Activated gamma-delta T cell (primary cell): ENCODE results near the gene SLC25A48.

Experiments
- DNase-seq: peaks from one replicate; lab custom pipeline; 2025; lab: John Stamatoyannopoulos, UW
- total RNA-seq, 2 donors: gene quantifications; one replicate each; lab custom pipeline; 2026; lab: John Stamatoyannopoulos, UW

SLC25A48 gene, protein sequence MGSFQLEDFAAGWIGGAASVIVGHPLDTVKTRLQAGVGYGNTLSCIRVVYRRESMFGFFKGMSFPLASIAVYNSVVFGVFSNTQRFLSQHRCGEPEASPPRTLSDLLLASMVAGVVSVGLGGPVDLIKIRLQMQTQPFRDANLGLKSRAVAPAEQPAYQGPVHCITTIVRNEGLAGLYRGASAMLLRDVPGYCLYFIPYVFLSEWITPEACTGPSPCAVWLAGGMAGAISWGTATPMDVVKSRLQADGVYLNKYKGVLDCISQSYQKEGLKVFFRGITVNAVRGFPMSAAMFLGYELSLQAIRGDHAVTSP
- 0 to 0.13 reads per million in 2 donors for total RNA-seq

DNA sequence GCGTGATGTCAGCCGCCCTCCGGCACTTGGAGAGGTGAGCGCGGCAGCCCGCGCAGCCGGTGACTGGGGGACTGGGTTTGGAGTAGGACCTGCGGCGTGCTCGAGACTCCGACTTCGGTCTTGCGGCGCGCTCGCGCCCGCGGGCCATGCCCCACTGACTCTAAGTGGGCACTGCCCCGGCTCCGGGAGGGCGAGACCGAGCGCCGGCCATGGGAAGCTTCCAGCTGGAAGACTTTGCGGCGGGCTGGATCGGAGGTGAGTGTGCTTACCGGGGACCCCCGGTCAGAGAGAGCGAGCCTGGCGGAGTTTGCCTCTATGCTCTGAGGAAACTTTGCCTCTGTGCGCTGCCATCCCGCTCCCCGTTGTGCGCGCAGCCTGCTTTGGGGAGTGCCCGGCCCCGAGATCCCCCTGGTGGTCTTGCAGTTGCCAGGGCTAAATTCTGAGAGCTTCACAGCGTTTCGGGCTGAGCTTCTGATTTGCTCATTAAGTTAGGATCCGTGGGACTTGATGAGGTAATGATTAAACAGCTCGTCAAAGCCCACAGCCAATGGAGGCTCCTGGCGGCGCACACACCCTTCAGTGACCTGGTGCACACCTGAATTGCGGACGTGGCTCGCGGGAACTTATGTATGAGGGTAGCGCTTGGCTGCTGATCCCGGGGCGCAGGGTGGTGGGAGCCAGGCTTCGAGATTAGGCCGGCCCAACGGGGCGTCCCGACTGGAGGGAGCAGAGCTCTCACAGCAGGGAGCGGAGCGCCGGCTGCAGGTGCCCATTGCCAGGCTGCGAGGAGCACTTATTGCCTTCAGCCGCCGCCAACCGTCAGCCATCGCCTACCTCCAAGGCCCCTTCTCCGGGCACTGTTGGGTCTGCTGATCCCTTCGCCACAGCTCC lies at the start of gene SLC25A48:
SLC25A48 (plus strand) TSS at position 25 of the 891 bp plus-strand sequence; CDS start at position 210, 185 bp downstream.
- DNase-seq: no peak

DNA sequence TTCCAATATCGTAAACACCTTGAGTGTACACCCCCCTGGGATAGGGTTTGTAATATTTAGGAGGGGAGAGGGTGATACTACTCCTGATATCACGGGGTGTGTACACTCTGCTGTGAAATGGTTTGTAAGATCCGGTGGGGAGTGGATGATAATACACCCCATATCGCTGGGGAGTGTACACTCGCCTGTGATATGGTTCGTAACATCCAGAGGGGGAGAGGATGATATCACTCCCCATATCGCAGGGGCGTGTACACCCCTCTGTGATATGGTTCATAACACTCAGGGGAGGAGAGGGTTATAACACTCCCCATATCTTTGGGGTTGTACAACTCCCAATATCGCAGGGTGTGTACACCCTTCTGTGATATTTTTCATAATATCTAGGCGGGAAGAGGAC lies 33.8 kb upstream of the SLC25A48 start:
- DNase-seq: no peak

DNA sequence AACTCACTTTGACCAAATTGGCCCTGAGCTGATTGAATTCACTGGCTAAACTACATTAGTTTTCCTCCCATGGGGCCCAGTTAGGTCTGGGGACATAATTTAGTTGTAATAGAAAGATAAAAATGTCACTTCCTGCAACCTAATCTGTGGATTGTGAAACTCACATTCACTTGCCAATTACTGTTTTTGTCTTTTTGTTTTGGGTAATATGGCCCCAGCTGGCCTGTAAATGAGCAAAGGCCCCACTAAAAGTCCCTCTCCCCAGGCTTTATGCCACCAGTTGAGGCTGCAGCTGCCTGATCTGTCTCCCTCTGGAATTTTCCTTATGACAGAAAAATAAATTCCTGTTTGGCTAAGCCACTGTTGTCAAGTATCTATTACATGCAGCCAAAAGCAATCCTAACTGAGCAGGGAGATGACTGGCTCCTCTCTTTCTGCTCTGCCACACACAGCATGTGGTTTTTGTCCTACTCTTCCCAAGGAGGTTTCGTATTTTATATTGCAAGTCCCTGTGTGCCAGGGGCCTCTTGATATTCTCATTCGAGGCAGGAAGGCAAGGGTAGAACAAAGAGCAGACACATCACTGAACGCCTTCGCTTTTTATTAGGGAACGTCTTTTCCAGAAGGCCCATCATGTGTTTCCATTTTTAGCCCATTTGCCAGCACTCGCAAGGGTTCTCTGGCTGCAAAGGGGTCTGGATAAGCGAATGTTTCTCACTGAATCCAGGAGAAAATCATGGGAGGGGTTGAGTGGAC lies 24.1 kb upstream of the SLC25A48 start:
- no peak for DNase-seq

DNA sequence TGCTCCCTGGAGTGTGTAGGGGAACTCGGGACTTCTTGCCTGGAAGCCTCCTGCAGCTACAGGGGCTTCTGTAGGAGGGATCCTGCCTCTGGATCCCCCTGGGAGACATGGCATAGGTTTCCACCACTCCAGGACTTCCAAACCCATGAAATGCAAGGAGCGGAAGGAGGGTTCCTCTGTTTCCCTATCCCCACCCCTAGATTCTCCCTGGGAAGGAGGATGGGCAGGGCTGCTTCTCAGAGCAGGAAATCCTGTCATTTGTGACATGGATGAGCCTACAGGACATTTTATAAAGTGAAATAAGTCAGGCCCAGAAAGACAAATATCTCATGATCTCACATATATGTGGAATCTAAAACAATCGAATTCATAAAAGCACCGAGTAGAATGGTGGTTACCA lies 23.5 kb upstream of the SLC25A48 start:
- DNase-seq: no peak

DNA sequence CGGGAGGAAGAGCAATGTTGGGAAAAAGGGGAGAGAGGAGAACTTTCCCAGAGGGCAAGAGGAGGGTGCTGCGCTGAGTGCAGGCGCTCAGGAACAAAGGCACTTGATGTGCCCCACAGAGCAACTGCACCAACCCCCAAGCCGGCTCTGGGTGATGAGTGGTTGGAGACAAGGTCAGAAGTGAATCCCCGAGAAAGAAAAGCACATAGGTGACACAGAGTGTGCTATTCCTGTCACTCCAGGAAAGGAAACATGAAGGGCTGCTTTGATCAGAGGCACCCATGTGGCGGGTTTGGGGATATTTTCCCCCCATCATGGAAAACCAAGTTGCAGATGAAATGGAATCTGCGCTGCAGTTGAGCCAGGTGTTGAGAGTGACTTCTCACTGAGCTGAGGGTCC lies 20.7 kb upstream of the SLC25A48 start:
- no peak for DNase-seq

DNA sequence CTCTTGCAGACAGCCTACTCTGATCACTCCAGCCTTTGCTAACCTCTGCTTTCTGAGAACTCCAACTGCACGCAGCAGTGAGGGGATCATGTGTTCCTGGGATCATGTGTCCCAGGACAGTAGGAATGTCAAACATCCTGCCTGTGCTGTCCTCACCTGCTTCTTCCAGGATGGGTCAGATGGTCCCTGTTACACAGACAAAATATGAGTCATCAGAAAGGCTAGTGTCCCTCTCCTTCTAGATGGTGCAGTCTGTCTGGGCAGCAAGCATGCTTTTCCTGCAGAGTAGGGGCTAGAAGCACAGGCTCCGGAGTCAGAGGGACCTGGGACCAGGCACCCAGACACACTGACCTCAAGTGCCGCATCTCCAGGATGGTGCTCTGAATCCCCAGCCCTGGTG lies 20.1 kb upstream of the SLC25A48 start:
- DNase-seq: no peak

DNA sequence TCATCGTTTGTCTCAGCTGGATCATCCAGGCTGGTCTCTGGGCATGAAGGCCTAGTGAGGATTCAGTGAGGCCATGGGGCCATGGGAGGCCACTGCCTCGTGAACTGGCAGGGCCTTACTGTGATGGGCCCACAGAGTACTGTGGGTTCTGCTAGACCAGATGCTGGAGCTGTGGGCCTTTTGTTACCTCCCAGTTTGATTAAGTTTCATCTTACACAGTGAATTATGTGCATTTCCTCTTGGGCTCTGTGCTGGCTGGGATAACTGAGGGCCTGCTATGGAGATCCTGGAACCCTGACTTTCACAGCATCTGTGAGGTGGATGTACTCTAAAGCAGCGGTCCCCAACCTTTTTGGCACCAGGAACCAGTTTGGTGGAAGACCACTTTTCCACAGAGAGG lies 19.7 kb upstream of the SLC25A48 start:
- DNase-seq: no peak

DNA sequence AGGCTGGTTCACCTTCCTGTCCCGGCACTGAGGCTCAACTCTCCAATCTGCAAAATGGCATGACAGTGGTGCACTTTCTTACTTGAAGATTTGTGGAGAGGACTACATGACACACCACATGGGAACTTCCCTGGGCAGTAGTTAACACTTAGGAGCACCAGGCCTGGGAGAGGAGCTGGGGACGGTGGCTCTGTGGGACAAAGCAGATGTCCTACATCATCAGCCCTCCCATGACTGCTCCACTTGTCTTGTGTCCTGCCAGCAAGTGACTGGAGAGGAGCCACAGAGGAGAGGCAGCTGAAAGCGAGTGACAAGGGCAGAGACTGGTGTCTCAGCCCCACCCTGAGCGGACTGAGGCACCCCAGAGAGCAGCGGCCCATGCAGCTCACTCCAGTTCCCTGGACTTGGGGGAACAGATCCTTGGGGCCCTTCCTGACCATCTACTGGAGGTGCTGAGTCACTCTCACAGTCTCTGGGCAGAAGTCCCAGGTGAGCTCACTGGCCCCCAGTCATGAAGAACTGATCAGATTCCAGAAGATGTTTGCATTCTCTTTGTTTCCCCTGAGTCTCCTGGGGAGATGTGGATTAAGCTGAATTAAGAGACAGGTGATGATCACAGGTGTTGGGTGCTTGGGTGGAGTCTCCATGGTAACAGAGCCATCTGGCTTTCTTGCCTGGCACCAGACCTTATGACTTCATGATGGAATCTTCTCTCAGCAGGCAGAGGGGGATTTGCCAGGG lies 13.2 kb upstream of the SLC25A48 start:
- DNase-seq: no peak

DNA sequence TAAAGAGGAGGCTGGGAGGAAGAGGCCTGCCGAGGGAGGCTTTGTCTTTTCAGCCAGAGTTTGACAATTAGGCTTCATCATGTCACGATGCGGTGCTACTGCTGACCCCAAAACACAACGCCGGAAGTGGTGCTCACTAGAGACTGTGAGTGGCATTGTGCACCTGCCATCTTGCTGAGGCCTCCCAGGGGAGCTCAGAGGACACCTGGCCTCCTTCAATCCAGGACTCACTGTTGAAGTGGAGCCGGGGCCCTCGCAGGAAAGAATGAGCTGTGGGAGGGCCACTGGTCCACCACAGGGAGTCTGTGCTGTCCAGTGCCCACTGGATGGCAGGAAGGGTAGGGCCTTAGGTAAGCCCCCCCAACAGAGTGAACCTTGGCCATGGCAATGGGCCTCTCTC lies 12.7 kb upstream of the SLC25A48 start:
- DNase-seq: no peak

DNA sequence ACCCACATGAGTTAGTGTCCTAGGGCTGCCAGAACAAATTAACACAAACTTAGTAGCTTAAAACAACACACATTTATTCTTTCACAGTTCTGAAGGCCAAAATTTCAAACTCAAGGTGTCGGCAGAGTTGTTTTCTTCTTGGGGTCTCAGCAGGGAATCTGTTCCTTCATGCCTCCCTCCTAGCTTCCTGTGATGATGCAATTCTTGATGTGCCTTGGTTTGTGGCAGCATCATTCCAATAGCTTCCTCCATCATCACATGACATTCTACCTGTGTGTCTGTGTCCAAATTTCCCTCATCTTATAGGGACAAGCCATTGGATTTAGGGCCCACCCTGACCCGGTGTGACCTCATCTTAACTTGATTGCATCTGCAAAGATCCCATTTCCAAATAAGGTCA lies 12.2 kb upstream of the SLC25A48 start:
- DNase-seq: no peak

DNA sequence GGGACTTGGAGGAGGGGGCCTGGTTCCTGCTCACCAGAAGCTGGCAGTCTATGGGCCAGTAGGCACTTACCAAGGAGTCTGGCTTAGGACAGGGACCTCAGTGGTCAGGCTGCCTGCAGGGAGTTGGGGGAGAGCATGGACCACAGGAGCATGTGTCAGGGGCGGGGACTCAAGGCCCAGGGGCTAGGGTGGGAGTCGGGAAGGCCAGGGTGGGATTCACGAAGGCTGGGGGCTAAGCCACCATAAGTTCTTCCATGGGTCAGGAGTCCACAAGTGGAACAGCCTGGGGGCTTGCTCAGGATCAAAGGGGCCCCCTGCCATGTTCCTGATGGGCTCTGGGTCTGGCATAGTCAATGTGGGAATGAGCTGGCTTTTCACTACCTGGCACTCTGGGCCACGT lies 11.5 kb upstream of the SLC25A48 start:
- no peak for DNase-seq

DNA sequence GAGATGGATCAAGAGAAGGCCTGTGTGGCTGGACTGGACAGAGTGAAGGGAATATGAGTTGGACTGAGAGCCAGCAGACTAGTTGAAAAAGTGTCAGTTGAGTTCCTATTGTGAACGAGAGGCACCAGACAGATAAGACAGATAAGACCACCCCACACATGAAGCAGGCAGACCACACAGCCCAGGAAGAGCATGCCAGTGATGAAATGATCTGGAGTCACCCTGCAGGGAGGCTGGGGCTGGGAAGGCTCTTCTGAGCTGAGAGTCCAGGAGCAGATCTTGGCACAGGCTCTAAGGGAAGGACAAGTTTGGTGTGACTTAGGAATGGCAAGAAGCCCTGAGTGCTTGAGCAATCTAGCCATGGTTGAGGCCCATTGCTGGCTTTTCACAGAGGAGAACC lies 10.6 kb upstream of the SLC25A48 start:
- no peak for DNase-seq

DNA sequence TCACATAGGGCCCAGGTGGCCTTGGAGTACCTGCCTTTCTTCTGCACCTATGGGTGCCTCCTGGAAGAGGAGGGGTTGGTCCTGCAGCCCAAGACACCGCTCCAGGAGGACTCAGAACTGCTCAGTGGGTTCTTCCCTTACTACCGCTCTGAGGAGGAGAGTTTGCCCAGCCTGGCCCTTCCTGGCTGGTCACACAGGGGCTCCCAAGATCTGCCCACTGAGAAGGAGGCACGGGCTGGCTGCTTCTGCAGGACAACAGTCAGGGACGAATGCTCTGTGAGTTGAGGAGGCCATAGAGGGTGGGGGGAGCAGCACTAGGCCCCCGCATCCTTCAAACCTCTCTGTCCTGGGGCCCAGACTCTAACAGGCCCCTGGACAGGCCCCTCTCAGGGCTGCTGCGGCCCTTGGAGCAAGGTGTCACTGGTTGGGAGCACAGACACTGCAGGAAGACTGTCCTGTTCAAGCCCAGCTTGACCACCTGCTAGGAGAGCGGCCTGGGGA lies 9.9 kb upstream of the SLC25A48 start:
- DNase-seq: no peak

DNA sequence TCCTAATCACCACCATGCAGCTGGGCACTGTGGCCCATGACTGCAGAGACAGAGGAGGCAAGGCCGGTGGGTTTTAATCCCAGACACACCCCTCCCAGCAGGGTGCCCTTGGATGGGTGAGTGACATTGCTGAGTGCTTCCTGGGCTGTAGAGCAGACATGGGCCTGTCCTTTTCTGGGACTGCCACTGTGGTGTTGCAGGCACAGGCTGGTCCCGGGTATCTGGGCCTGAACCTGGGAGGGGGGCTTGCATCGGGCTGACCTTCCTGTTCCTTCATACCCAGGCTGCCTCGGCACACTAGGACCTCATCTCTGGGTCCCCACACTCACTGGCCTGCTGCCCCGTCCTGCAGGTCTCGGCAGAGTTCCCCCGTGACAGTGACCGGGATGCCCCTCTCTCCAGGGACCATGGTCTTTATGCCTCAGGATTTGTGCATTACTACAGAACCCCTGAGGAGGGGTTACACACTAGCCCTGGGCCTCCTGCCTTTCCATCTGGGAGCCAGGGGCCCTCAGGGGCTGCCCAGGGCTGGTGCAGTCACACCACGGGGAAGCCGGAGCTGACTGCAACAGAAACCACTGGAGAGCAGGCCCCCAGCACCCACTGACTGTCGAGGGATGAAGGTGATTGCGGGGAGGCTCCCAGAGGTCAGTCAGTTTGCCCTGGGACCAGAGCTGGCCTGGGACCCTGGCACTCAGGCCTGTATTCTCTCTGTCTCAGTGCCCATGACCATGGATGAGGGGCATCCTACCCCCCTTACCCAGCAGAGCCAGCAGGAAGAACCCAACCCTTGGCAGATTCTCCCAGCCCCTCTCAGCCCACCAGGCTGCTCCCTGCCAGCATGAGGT lies 8.9 kb upstream of the SLC25A48 start:
- no peak for DNase-seq

DNA sequence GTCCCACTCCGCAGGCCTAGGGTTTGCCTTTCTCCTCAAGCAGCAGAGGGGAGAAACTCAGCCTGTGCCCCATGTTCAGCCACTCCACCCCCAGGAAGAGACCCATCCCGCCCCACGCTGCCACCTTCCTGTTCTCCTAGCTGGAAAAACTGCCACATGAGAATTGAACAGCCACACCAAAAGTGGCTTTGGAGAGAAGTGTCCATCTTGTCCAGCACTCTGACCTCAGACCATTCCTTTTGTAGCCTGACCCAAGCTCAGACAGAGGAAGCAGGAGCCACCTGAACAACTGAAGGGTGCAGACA lies 8.3 kb upstream of the SLC25A48 start:
- no peak for DNase-seq

DNA sequence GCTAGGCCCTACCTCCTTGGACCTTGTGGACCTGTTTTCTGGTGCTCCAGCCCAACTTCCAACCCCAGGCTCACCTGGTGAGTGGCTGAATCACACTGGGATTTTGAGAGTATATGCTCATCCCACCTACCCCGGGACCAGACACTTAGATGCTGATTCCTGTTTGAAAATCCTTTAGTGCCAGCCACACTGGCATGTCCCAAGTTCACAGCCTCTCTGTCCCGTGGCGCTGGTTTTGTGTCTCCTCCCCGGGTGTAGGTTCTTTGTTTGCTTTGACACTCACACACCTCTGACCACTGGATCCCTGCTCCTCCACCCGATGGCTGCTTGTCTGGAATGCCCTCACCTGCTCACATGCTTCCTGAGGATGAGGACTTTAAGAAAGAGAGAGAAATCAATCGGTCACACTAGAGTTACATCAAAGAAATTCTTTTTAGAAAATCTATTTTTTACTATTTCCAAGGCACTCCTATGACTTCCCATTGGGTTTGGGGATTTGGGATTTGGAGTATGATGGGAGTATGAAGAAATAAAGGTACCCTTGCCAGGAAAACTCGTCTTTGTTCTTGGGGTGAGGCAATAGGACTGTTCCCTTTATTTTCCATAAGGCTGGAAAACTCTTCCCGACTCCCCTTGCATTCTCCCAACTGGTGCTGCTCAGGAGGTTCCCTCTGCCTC lies 7.3 kb upstream of the SLC25A48 start:
- no peak for DNase-seq

DNA sequence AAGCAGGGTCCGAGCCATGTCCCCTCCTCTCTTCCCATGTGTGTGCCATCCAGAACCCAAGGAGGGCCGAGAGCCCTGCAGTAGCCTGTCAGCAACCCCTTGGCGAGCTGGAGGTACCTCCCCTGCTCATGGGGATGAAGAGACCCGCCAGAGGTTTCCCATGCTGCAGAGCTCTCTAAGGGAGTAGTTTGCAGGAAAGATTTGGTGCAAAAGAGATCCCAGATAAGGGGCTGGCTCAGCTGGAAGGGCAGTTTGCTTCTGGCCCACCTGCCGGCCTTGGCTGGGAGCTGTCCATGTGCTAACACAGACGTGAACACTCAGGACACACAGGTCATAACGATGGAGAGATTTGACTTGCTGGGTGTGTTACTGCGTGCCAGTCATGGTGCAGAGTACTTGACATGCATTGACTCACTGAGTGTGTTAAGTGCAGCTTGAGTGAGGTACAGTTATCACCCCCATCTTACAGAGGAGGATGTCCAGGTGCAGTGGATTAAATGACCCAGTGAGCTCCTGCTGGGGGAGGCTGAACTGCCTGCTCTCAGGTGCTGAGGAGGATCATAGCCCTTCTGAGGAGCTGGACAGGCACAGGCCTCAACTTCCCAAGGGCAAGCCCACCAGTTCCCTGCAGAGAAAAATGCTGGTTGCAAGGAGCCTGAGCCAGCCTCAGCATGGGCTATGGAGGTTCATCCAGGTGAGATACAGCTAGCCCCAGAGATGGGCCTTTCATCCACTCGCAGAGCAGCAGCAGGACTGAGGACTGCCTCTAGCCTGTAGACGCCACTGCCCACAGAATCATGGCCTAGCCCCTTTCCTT lies 6.3 kb upstream of the SLC25A48 start:
- no peak for DNase-seq

DNA sequence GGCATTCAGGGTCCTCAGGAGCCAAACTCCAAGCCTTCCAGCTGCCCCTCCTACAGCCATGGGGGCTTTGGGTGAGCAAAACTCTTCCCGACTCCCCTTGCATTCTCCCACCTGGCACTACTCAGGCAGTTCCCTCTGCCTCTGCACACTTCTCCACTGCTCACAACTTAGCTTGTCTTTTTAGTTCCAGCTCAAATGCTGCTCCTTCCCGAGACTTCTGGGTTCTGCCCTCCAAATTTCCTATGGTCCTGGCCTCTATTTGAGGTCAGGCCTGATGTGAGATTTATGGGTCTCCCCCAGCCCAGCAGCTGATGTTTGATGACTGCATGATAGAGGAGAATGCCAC lies 5.7 kb upstream of the SLC25A48 start:
- DNase-seq: no peak

DNA sequence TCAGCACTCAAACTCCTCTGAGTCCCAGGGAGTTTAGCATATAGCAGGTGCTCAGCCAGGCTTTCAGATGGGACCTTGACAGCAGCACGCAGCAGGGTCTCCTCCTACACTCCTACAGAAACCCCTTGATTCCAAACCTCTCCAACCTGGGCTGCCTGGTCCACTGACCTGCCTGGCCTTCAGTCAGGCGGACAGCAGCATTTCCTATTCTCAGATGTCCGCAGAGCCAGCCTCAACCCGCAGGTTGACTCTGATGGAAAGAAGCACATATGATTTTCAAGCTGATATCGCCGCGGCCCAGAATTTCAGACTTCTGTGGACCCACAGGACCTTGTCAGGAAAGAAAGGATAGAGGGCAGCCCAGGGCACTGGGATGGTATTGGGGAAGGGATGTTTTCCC lies 5.3 kb upstream of the SLC25A48 start:
- no peak for DNase-seq
